Activated CD4-positive, alpha-beta T cell treated with anti-CD3 and anti-CD28 coated beads, Interleukin-2, amount 50 U/mL, for 16 hours (primary cell): ENCODE measurements around the gene MFSD6.
"Not testable (repeated sequence)": the region's sequence is repeated elsewhere in the genome, so short reads cannot be mapped to it uniquely, and the experiment has no call there.

Experiments
- DNase-seq: peaks from one replicate; pipeline ENCODE4 v3.0.0-alpha.2; 2020

The MFSD6 gene

GRCh38 chr2:190405995-190406394 is 2.2 kb upstream of the MFSD6 start:
- DNase-seq = no peak

GRCh38 chr2:190406805-190407204 is 1.4 kb upstream of the MFSD6 start:
- DNase-seq = no peak

GRCh38 chr2:190407246-190407661 is 901 bp upstream of the MFSD6 start:
- DNase-seq = no peak

GRCh38 chr2:190408538-190409271 is 550 bp downstream of the MFSD6 start:
- DNase-seq = peak; percentile 76

- no peak for DNase-seq
These were observed 1.5 kb downstream of the MFSD6 start for GRCh38 chr2:190409616-190410015.

- DNase-seq = no peak
These were observed 2.0 kb downstream of the MFSD6 start for GRCh38 chr2:190410166-190410565.

- no peak for DNase-seq
These were observed 4.8 kb downstream of the MFSD6 start for GRCh38 chr2:190412966-190413365.

GRCh38 chr2:190413421-190413820 is 5.3 kb downstream of the MFSD6 start:
- DNase-seq = no peak

GRCh38 chr2:190415251-190415650 is 7.1 kb downstream of the MFSD6 start:
- DNase-seq = no peak

- DNase-seq = no peak
These were observed 7.9 kb downstream of the MFSD6 start for GRCh38 chr2:190415794-190416775.

GRCh38 chr2:190417045-190417842 is 9.1 kb downstream of the MFSD6 start:
- no peak for DNase-seq

- no peak for DNase-seq
These were observed 10.6 kb downstream of the MFSD6 start for GRCh38 chr2:190418727-190419126.

GRCh38 chr2:190420801-190421200 is 12.6 kb downstream of the MFSD6 start:
- DNase-seq = no peak

GRCh38 chr2:190425221-190425866 is 17.2 kb downstream of the MFSD6 start:
- no peak for DNase-seq

- DNase-seq = no peak
These were observed 17.9 kb downstream of the MFSD6 start for GRCh38 chr2:190425883-190426658.

GRCh38 chr2:190430866-190431265 is 22.7 kb downstream of the MFSD6 start:
- not testable (repeated sequence) for DNase-seq

GRCh38 chr2:190431907-190432306 is 23.8 kb downstream of the MFSD6 start:
- DNase-seq = no peak

GRCh38 chr2:190432567-190433231 is 24.5 kb downstream of the MFSD6 start:
- no peak for DNase-seq

GRCh38 chr2:190435031-190435670 is 27.0 kb downstream of the MFSD6 start:
- DNase-seq = no peak

GRCh38 chr2:190436557-190436956 is 28.4 kb downstream of the MFSD6 start:
- no peak for DNase-seq

- no peak for DNase-seq
These were observed 32.0 kb downstream of the MFSD6 start for GRCh38 chr2:190440113-190440512.
